ENCODE data around the gene ANKRD17.

The ANKRD17 gene

DNA sequence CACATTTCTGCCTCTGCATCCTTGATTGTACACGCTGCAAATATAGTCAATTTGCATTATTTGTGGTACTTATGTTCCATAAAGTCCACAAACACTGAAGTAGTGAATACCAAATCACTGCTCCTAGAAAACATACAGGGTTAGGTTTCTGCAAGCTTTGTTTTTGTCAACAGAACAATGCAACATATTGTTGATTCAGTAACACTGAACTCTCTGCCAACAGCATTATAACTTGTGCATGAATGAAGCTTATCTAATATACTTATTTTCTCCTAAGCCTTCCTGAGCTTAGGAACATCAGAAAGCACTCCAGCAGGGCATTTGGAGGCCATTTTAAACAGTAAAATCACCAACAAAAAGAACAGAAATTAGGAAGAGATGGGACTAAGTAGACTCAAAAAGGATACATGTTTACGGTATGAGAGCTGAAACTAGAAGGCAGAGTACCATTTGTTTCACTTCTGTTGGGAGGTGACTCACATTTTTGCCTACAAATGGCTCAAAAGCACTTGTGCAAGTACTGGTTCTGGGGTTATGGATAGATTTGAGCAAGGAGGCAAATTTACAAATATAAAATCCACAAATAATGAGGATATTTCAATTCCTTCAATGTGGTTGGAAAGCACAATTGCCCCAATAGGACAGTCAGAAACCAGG is 203.2 kb downstream of the ANKRD17 start:
- no peak for DNase-seq (ENCODE audit: low read depth in 2 of 2)

DNA sequence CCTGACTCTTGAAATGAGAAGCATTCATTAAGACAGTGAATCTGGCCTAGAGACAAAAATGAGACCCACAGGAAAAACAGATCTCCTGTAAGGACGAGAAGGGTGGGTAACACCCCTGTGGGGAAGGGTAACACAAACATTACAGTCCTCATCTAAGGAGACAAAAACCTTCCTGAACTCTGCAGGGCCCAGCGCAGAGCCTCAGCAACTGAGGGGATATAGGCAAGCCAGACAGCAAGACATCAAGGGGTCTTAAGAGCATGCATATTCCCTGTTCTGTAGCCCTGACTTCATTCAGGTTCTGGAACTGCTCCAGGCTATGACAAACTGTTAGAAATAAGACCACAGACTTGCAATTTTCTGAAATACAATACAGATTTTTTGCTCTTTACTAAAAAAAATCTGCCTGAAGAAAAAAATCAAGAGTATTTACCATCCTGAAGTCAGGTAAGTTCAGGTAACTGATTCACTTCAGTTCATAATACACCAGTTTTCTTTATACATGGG is 204.6 kb downstream of the ANKRD17 start:
- no peak for DNase-seq (ENCODE audit: low read depth in 2 of 2)

DNA sequence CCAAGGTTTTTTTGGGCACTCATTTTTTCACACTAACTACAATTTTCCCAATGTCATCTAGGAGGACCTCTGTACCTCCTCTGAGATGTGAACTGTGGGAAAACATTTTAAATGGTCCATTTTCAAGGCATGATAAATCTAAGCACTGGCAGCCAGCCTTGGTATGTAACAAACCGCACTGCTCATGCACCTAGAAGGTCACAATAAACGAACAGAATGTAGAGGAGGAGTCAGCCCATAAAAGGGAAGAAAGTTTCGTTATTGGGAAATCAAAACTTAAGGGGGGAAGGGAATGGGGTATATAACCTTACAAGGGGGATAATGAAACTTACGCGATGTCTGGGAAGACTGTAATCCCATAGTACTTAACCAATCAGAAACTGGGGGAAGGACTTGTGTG is 205.5 kb downstream of the ANKRD17 start:
- no peak for DNase-seq (ENCODE audit: low read depth in 2 of 2)

DNA sequence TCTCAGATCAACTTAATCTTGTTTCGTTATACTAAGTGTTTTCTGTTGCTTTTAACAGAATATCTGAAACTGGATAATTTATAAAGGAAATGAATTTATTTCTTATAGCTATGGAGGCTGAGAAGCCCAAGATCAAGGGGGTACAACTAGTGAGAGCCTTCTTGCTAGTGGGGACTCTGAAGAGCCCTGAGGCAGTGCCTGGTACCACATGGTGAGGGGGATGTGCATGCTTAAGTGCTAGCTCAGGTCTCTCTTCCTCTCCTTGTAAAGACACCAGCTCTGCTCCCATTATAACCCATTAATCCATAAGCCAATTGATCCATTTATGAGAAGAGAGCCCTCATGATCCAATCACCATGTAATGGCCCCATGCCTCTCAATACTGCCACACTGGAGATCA is 207.0 kb downstream of the ANKRD17 start:
- no peak for DNase-seq (ENCODE audit: low read depth in 2 of 2)

DNA sequence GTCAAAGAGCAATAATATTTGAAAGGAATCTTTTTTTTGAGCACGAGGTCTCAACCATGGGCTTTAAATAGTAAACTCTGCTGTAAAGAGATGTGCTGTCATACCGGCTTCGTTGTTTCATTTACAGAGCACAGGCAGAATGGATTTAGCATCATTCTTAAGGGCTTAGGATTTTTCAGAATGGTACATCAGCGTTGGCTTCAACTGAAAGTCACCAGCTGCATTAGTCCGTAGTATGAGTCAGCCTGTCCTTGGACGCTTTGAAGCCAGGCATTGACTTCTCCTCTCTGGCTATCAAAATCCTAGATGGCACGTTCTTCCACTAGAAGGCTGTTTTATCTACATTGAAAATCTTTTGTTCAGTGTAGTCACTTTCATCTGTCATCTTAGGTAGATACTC is 212.7 kb downstream of the ANKRD17 start:
- no peak for DNase-seq (ENCODE audit: low read depth in 2 of 2)

DNA sequence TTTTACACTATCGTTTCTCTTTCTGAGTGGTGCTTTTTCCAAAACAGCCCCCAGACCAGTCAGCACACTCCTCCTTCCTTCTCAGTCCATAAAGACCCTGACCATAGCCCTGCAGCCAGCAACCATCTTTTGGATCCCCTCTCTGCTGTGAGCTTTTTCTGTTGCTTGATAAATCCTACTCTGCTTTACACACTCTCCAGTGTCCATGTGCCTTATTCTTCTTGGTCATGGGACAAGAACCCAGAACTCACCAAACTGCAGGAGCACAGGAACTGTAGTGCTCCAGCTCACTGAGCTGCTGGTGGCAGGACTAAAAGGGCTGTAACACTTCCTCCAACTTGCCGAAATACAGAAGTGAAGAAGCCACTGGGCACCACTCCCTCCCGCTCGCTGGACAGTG is 221.5 kb downstream of the ANKRD17 start:
- no peak for DNase-seq (ENCODE audit: low read depth in 2 of 2)

DNA sequence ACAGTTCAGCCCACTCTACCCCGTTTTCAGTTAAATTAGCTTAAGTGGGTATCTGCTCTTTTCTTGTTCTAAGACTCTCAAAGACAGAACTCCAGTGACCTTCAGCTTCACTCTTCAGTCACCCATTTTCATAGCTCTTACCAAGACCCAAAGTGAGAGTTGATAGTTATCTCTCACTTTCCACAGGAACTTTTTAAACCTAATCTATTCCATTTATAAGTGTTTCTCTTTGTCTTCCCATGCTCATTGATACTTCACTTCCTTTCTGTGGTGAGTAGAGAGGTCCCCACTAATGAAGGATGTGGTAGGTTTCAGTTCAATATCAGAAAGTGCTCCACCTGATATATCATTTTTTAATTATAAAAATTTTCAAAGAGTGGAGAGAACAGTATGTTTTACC is 222.5 kb downstream of the ANKRD17 start:
- no peak for DNase-seq (ENCODE audit: low read depth in 2 of 2)

DNA sequence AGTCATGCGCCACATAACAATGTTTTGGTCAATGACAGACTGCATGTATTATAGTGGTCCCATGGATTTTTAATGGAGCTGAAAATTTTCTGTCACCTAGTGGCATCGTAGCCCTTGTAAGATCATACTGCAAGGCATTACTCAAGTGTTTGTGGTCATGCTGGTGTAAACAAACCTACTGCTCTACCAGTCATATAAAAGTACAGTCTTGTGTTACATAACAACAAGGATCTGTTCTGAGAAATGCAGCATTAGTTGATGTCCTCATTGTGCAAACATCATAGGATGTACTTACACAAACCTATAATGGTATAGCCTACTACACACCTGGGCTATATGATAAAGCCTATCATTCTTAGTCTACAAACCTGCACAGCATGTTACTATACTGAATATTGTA is 223.7 kb downstream of the ANKRD17 start:
- DNase-seq (ENCODE audit: low read depth in 2 of 2): no peak

DNA sequence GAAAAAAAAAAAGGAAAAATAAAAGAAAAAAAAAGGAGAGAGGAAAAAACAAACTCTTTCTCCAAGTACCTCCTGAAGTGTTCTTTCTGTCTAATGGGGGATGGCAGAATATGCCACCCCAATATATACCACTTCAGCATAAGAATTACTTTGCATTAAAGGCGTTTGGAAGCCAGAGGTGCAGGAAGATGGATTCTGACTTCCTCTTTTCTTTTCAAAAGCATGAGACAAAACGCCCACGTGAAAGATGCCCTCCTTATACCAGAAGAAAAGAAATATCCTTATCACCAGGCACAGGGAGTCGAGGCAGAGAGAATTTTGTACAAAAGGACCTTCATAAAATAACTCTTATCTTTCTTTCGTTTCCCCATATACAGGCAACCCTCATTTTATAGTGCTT is 230.0 kb downstream of the ANKRD17 start:
- DNase-seq (ENCODE audit: low read depth in 2 of 2): no peak

Measured in stimulated activated CD4-positive, alpha-beta T cell treated with anti-CD3 and anti-CD28 coated beads, Interleukin-4, amount 100 ng/mL, for 48 hours (primary cell).